T-helper 2 cell treated with Interferon-gamma antibody and Interleukin-4, amounts not matched to agents 5 μg/mL and 100 μg/mL, for 36 hours (primary cell): ENCODE data around the gene PLCB1.

ENCODE experiments used
- DNase-seq: peaks from one replicate; pipeline ENCODE4 v3.0.0; 2021; ENCODE audit warnings: low spot score
- H3K27ac Mint-ChIP-seq: one replicate; pipeline ENCODE4 v1.8.0; 2021; ENCODE audit warnings: mild to moderate bottlenecking, mixed read lengths
- H3K27me3 Mint-ChIP-seq: one replicate; pipeline ENCODE4 v1.8.0; 2021; ENCODE audit warnings: low read depth, mixed read lengths
- H3K36me3 Mint-ChIP-seq: one replicate; pipeline ENCODE4 v1.8.0; 2021; ENCODE audit warnings: low read depth, mixed read lengths
- H3K4me1 Mint-ChIP-seq: one replicate; pipeline ENCODE4 v1.8.0; 2021; ENCODE audit warnings: low read depth, mixed read lengths
- H3K4me3 Mint-ChIP-seq: one replicate; pipeline ENCODE4 v1.8.0; 2022; ENCODE audit warnings: mild to moderate bottlenecking, moderate library complexity, mixed read lengths
- H3K9me3 Mint-ChIP-seq: one replicate; pipeline ENCODE4 v1.8.0; 2021; ENCODE audit warnings: mixed read lengths

Gene PLCB1

GRCh38 chr20:8356806-8357205 is 224.7 kb downstream of the PLCB1 start:
- H3K27me3 Mint-ChIP-seq = peaks cover 2% of the 10 kb centered on the region
- no peaks in the 10 kb centered on the region for H3K4me1 Mint-ChIP-seq
- no peak for DNase-seq
- H3K9me3 Mint-ChIP-seq = no peaks in the 10 kb centered on the region
- no peaks in the 10 kb centered on the region for H3K36me3 Mint-ChIP-seq
- H3K27ac Mint-ChIP-seq = no peak overlapping the region
- no peak overlapping the region for H3K4me3 Mint-ChIP-seq

- Mint-ChIP-seq H3K9me3 (no peaks in the 10 kb centered on the region), H3K4me3 (no peak overlapping the region), H3K4me1 (no peaks in the 10 kb centered on the region), H3K27ac (no peak overlapping the region), H3K27me3 (peaks cover 2% of the 10 kb centered on the region), H3K36me3 (no peaks in the 10 kb centered on the region)
- no peak for DNase-seq
Observed at GRCh38 chr20:8357703-8358102, 225.6 kb downstream of the PLCB1 start.

- H3K27me3 Mint-ChIP-seq = peaks cover 11% of the 10 kb centered on the region
- no peaks in the 10 kb centered on the region for H3K4me1 Mint-ChIP-seq
- no peak overlapping the region for H3K4me3 Mint-ChIP-seq
- H3K36me3 Mint-ChIP-seq = no peaks in the 10 kb centered on the region
- H3K9me3 Mint-ChIP-seq = no peaks in the 10 kb centered on the region
- no peak for DNase-seq
- no peak overlapping the region for H3K27ac Mint-ChIP-seq
Observed at GRCh38 chr20:8360035-8360434, 228.0 kb downstream of the PLCB1 start.

GRCh38 chr20:8361006-8361652 is 229.1 kb downstream of the PLCB1 start:
- Mint-ChIP-seq H3K9me3 (no peaks in the 10 kb centered on the region), H3K36me3 (no peaks in the 10 kb centered on the region), H3K27ac (no peak overlapping the region), H3K27me3 (peaks cover 11% of the 10 kb centered on the region), H3K4me3 (no peak overlapping the region), H3K4me1 (no peaks in the 10 kb centered on the region)
- DNase-seq = peak; percentile 29

GRCh38 chr20:8361779-8362178 is 229.7 kb downstream of the PLCB1 start:
- H3K9me3 Mint-ChIP-seq = no peaks in the 10 kb centered on the region

GRCh38 chr20:8362457-8362856 is 230.4 kb downstream of the PLCB1 start:
- H3K27me3 Mint-ChIP-seq = peaks cover 9% of the 10 kb centered on the region
- no peaks in the 10 kb centered on the region for H3K4me1 Mint-ChIP-seq

More at GRCh38 chr20:8361779-8362178, 229.7 kb downstream of the PLCB1 start:
- Mint-ChIP-seq H3K4me3 (no peak overlapping the region), H3K27ac (no peak overlapping the region), H3K4me1 (no peaks in the 10 kb centered on the region), H3K36me3 (no peaks in the 10 kb centered on the region), H3K27me3 (peaks cover 9% of the 10 kb centered on the region)
- DNase-seq = no peak

GRCh38 chr20:8363970-8364733 is 232.1 kb downstream of the PLCB1 start:
- Mint-ChIP-seq H3K4me1 (peaks cover 2% of the 10 kb centered on the region), H3K27ac (no peak overlapping the region), H3K36me3 (no peaks in the 10 kb centered on the region), H3K9me3 (no peaks in the 10 kb centered on the region), H3K27me3 (peaks cover 16% of the 10 kb centered on the region), H3K4me3 (no peak overlapping the region)
- DNase-seq = no peak

More at GRCh38 chr20:8362457-8362856, 230.4 kb downstream of the PLCB1 start:
- H3K4me3 Mint-ChIP-seq = no peak overlapping the region
- H3K9me3 Mint-ChIP-seq = no peaks in the 10 kb centered on the region
- no peak for DNase-seq
- no peak overlapping the region for H3K27ac Mint-ChIP-seq
- no peaks in the 10 kb centered on the region for H3K36me3 Mint-ChIP-seq

- Mint-ChIP-seq H3K4me3 (no peak overlapping the region), H3K9me3 (no peaks in the 10 kb centered on the region), H3K27ac (no peak overlapping the region), H3K4me1 (peaks cover 3% of the 10 kb centered on the region), H3K27me3 (peaks cover 19% of the 10 kb centered on the region), H3K36me3 (no peaks in the 10 kb centered on the region)
- no peak for DNase-seq
Observed at GRCh38 chr20:8364734-8365078, 232.6 kb downstream of the PLCB1 start.

GRCh38 chr20:8365634-8366033 is 233.6 kb downstream of the PLCB1 start:
- Mint-ChIP-seq H3K36me3 (no peaks in the 10 kb centered on the region), H3K27me3 (peaks cover 21% of the 10 kb centered on the region), H3K4me1 (peaks cover 3% of the 10 kb centered on the region), H3K4me3 (no peak overlapping the region), H3K9me3 (no peaks in the 10 kb centered on the region), H3K27ac (no peak overlapping the region)
- no peak for DNase-seq

GRCh38 chr20:8366303-8366923 is 234.3 kb downstream of the PLCB1 start:
- Mint-ChIP-seq H3K27ac (no peak overlapping the region), H3K4me3 (no peak overlapping the region), H3K27me3 (peaks cover 25% of the 10 kb centered on the region), H3K4me1 (peaks cover 3% of the 10 kb centered on the region), H3K36me3 (no peaks in the 10 kb centered on the region), H3K9me3 (no peaks in the 10 kb centered on the region)
- DNase-seq = no peak

GRCh38 chr20:8367689-8368088 is 235.6 kb downstream of the PLCB1 start:
- H3K4me3 Mint-ChIP-seq = no peak overlapping the region
- no peak overlapping the region for H3K27ac Mint-ChIP-seq
- no peaks in the 10 kb centered on the region for H3K36me3 Mint-ChIP-seq
- DNase-seq = no peak
- H3K27me3 Mint-ChIP-seq = peaks cover 25% of the 10 kb centered on the region
- no peaks in the 10 kb centered on the region for H3K9me3 Mint-ChIP-seq
- peaks cover 3% of the 10 kb centered on the region for H3K4me1 Mint-ChIP-seq

- Mint-ChIP-seq H3K9me3 (no peaks in the 10 kb centered on the region), H3K4me1 (peaks cover 3% of the 10 kb centered on the region), H3K4me3 (no peak overlapping the region), H3K27ac (no peak overlapping the region), H3K27me3 (peaks cover 25% of the 10 kb centered on the region), H3K36me3 (no peaks in the 10 kb centered on the region)
- no peak for DNase-seq
Observed at GRCh38 chr20:8368670-8369069, 236.6 kb downstream of the PLCB1 start.

GRCh38 chr20:8369311-8369710 is 237.2 kb downstream of the PLCB1 start:
- H3K9me3 Mint-ChIP-seq = no peaks in the 10 kb centered on the region
- DNase-seq = no peak
- no peaks in the 10 kb centered on the region for H3K36me3 Mint-ChIP-seq
- H3K4me1 Mint-ChIP-seq = peaks cover 3% of the 10 kb centered on the region
- no peak overlapping the region for H3K4me3 Mint-ChIP-seq
- H3K27ac Mint-ChIP-seq = no peak overlapping the region
- H3K27me3 Mint-ChIP-seq = peaks cover 21% of the 10 kb centered on the region

- no peaks in the 10 kb centered on the region for H3K36me3 Mint-ChIP-seq
- H3K4me1 Mint-ChIP-seq = peaks cover 3% of the 10 kb centered on the region
- no peaks in the 10 kb centered on the region for H3K9me3 Mint-ChIP-seq
- H3K4me3 Mint-ChIP-seq = no peak overlapping the region
- DNase-seq = no peak
- H3K27me3 Mint-ChIP-seq = peaks cover 16% of the 10 kb centered on the region
- H3K27ac Mint-ChIP-seq = no peak overlapping the region
Observed at GRCh38 chr20:8370774-8371173, 238.7 kb downstream of the PLCB1 start.
